ENCODE results near the gene ILK.

The ILK gene

GRCh38 chr11:6633422-6634408 lies 30.1 kb downstream of the ILK start:
- no peak for TF ChIP-seq CTCF (IDR thresholded peaks at IDR 0.05)

- TF ChIP-seq CTCF (IDR thresholded peaks at IDR 0.05): no peak
Measured at GRCh38 chr11:6634534-6634933, 31.0 kb downstream of the ILK start.

- TF ChIP-seq CTCF (IDR thresholded peaks at IDR 0.05): no peak
Measured at GRCh38 chr11:6635082-6635932, 31.7 kb downstream of the ILK start.

- no peak for TF ChIP-seq CTCF (IDR thresholded peaks at IDR 0.05)
Measured at GRCh38 chr11:6636480-6636879, 32.9 kb downstream of the ILK start.

- no peak for TF ChIP-seq CTCF (IDR thresholded peaks at IDR 0.05)
Measured at GRCh38 chr11:6637871-6638270, 34.3 kb downstream of the ILK start.

GRCh38 chr11:6638429-6638828 lies 34.9 kb downstream of the ILK start:
- no peak for TF ChIP-seq CTCF (IDR thresholded peaks at IDR 0.05)

GRCh38 chr11:6640036-6640984 lies 36.7 kb downstream of the ILK start:
- no peak for TF ChIP-seq CTCF (IDR thresholded peaks at IDR 0.05)

Data from LNCAP (cell line).